H1 (cell line): ENCODE measurements around the gene VGLL4. TPM values are rescaled to one million over a fixed set of nuclear protein-coding genes. Genes with fewer than 3 reads are reported as not detected.

ENCODE experiments used
- CTCF ChIA-PET: fragments of 300-600 bp; sonication (Branson Sonifier 250); formaldehyde crosslinking; loops from one replicate; lab custom pipeline; 2021; ENCODE audit not compliant: partially characterized antibody; lab: Charles Lee
- POLR2A ChIA-PET: fragments of 300-600 bp; sonication (Branson Sonifier 250); formaldehyde crosslinking; loops from one replicate; lab custom pipeline; 2021; ENCODE audit warnings: inconsistent platforms; ENCODE audit not compliant: partially characterized antibody; lab: Charles Lee
- DNase-seq, 2 experiments: peaks; one replicate each; pipeline versions ENCODE4 v3.0.0 to v3.0.0-alpha.2; 2010 to 2022; ENCODE audit warnings: low spot score in 2 of 2, low read depth in 1 of 2, mixed read lengths in 1 of 2
- FAIRE-seq: peaks from 2 replicates; lab custom pipeline; 2011; peaks lifted over from hg19 to GRCh38; lab: Jason Lieb, UNC
- H2AFZ ChIP-seq: 2 replicates; pipeline ENCODE4 v1.8.1; 2012; ENCODE audit warnings: low read length, inconsistent platforms
- H2AK5ac ChIP-seq: 2 replicates; pipeline ENCODE4 v1.6.1; 2013; ENCODE audit warnings: low read depth, low read length
- H2BK120ac ChIP-seq: replicated peaks from 2 replicates; pipeline ENCODE3; 2013; ENCODE audit warnings: low read depth, low read length, inconsistent platforms
- H2BK12ac ChIP-seq: 2 replicates; pipeline ENCODE4 v1.6.1; 2013; ENCODE audit warnings: low read depth, low read length
- H2BK15ac ChIP-seq: 2 replicates; pipeline ENCODE4 v1.6.1; 2013; ENCODE audit warnings: low read length
- H2BK20ac ChIP-seq: 2 replicates; pipeline ENCODE4 v1.6.1; 2013; ENCODE audit warnings: low read length
- H2BK5ac ChIP-seq: 2 replicates; pipeline ENCODE4 v1.6.1; 2013; ENCODE audit warnings: low read depth, low read length
- H3K14ac ChIP-seq: 2 replicates; pipeline ENCODE4 v1.6.1; 2013; ENCODE audit warnings: inconsistent platforms; ENCODE audit not compliant: insufficient read length
- H3K18ac ChIP-seq: 2 replicates; pipeline ENCODE4 v1.6.1; 2013; ENCODE audit warnings: low read length; ENCODE audit errors: extremely low read depth
- H3K23ac ChIP-seq: 2 replicates; pipeline ENCODE4 v1.6.1; 2013; ENCODE audit warnings: inconsistent platforms; ENCODE audit not compliant: insufficient read length
- H3K23me2 ChIP-seq: 2 replicates; pipeline ENCODE4 v1.6.1; 2013; ENCODE audit warnings: low read depth, low read length
- H3K27ac ChIP-seq: 2 replicates; pipeline ENCODE4 v1.6.1; 2011; ENCODE audit warnings: low read depth, low read length, inconsistent platforms
- H3K27me3 ChIP-seq, 4 experiments: replicated peaks in 1 of 4; 1 replicate in 1 of 4; 2 replicates in 3 of 4; pipeline versions ENCODE4 v1.6.1 to v1.8.1; 2011 to 2013; ENCODE audit warnings: low read length in 3 of 4, mild to moderate bottlenecking in 3 of 4, inconsistent platforms in 2 of 4, mixed read lengths in 2 of 4, moderate library complexity in 1 of 4; ENCODE audit not compliant: control insufficient read depth in 3 of 4, insufficient read depth in 3 of 4; ENCODE audit errors: extremely low read depth in 1 of 4
- H3K36me3 ChIP-seq, 4 experiments: 2 replicates each; pipeline versions ENCODE4 v1.6.1 to v1.8.1; 2011 to 2013; ENCODE audit warnings: mild to moderate bottlenecking in 4 of 4, low read length in 3 of 4, moderate library complexity in 2 of 4, control low read depth in 1 of 4, inconsistent platforms in 1 of 4; ENCODE audit not compliant: insufficient read depth in 4 of 4, control insufficient read depth in 2 of 4
- H3K4ac ChIP-seq: replicated peaks from 2 replicates; pipeline ENCODE3; 2013; ENCODE audit warnings: low read length, low read depth, mixed read lengths, inconsistent platforms; ENCODE audit not compliant: insufficient read length
- H3K4me1 ChIP-seq, 4 experiments: replicated peaks in 1 of 4; 1 replicate in 1 of 4; 2 replicates in 3 of 4; pipeline versions ENCODE4 v1.6.1 to v1.8.1; 2011 to 2013; ENCODE audit warnings: low read length in 3 of 4, inconsistent platforms in 2 of 4, mixed read lengths in 1 of 4; ENCODE audit not compliant: insufficient read depth in 4 of 4, control insufficient read depth in 3 of 4
- H3K4me2 ChIP-seq, 2 experiments: 2 replicates each; pipeline versions ENCODE4 v1.6.1 to v1.8.1; 2011 to 2013; ENCODE audit warnings: low read depth in 2 of 2, low read length in 2 of 2, control low read depth in 1 of 2, inconsistent platforms in 1 of 2, mild to moderate bottlenecking in 1 of 2; ENCODE audit not compliant: insufficient read depth in 1 of 2
- H3K4me3 ChIP-seq, 4 experiments: fragments of 200-600, 300-600 bp in 1 of 4; sonication (generic), shearing (Covaris generic), sonication (Bioruptor Twin) in 1 of 4; 2 replicates each; pipeline versions ENCODE4 v1.5.1 to v1.8.1; 2011 to 2016; ENCODE audit warnings: low read length in 4 of 4, low read depth in 3 of 4, control low read depth in 2 of 4, inconsistent platforms in 2 of 4, mild to moderate bottlenecking in 2 of 4, mixed read lengths in 1 of 4, moderate library complexity in 1 of 4; ENCODE audit not compliant: insufficient read depth in 2 of 4; ENCODE audit errors: extremely low read depth in 1 of 4
- H3K56ac ChIP-seq: replicated peaks from 2 replicates; pipeline ENCODE3; 2013; ENCODE audit warnings: low read depth, mild to moderate bottlenecking, mixed read lengths, low read length, inconsistent platforms; ENCODE audit not compliant: insufficient read length
- H3K79me1 ChIP-seq: 2 replicates; pipeline ENCODE4 v1.6.1; 2013; ENCODE audit warnings: low read depth, low read length, control low read depth
- H3K79me2 ChIP-seq, 2 experiments: 2 replicates each; pipeline versions ENCODE4 v1.6.1 to v1.8.1; 2012 to 2013; ENCODE audit warnings: low read length in 2 of 2, mild to moderate bottlenecking in 2 of 2, inconsistent platforms in 1 of 2; ENCODE audit not compliant: insufficient read depth in 2 of 2, control insufficient read depth in 1 of 2
- H3K9ac ChIP-seq, 4 experiments: replicated peaks in 1 of 4; 1 replicate in 1 of 4; 2 replicates in 3 of 4; pipeline versions ENCODE4 v1.6.1 to v1.8.1; 2011 to 2013; ENCODE audit warnings: low read depth in 3 of 4, low read length in 3 of 4, control low read depth in 2 of 4, mild to moderate bottlenecking in 2 of 4, moderate library complexity in 2 of 4, inconsistent platforms in 1 of 4; ENCODE audit errors: extremely low read depth in 1 of 4
- H3K9me3 ChIP-seq, 2 experiments: 2 replicates each; pipeline versions ENCODE4 v1.6.1 to v1.8.1; 2012 to 2013; ENCODE audit warnings: mild to moderate bottlenecking in 2 of 2, moderate library complexity in 2 of 2, control low read depth in 1 of 2, inconsistent platforms in 1 of 2, low read depth in 1 of 2, low read length in 1 of 2, mixed read lengths in 1 of 2; ENCODE audit not compliant: insufficient read depth in 2 of 2
- H4K20me1 ChIP-seq, 2 experiments: replicated peaks in 1 of 2; 2 replicates each; pipeline versions ENCODE3 to v1.8.1; 2011 to 2013; ENCODE audit warnings: inconsistent platforms in 2 of 2, low read length in 2 of 2, mild to moderate bottlenecking in 1 of 2; ENCODE audit not compliant: insufficient read depth in 2 of 2, control insufficient read depth in 1 of 2
- H4K5ac ChIP-seq: 2 replicates; pipeline ENCODE4 v1.6.1; 2013; ENCODE audit warnings: low read length, low read depth, mixed read lengths, inconsistent platforms; ENCODE audit not compliant: insufficient read length
- H4K8ac ChIP-seq: 2 replicates; pipeline ENCODE4 v1.8.0; 2013; ENCODE audit warnings: mild to moderate bottlenecking, moderate library complexity, low read length, inconsistent platforms; ENCODE audit not compliant: insufficient read depth; ENCODE audit errors: extremely low read depth
- H4K91ac ChIP-seq: replicated peaks from 2 replicates; pipeline ENCODE3; 2013; ENCODE audit warnings: low read length, mixed read lengths, inconsistent platforms; ENCODE audit not compliant: insufficient read length
- ATF2 ChIP-seq: IDR thresholded peaks from 2 replicates; pipeline ENCODE4 v1.6.1; 2012; ENCODE audit warnings: low read length, inconsistent platforms
- CTBP2 ChIP-seq: IDR thresholded peaks from 2 replicates; pipeline ENCODE4 v1.7.0; 2011; ENCODE audit warnings: borderline replicate concordance, mild to moderate bottlenecking, moderate library complexity, mixed read lengths, low read length; ENCODE audit not compliant: insufficient read depth, insufficient read length
- EP300 ChIP-seq, 2 experiments: IDR thresholded peaks; 1 replicate in 1 of 2; 2 replicates in 1 of 2; pipeline ENCODE4 v1.6.1; 2011 to 2012; ENCODE audit warnings: low read depth in 2 of 2, low read length in 2 of 2, mild to moderate bottlenecking in 2 of 2, borderline replicate concordance in 1 of 2, inconsistent platforms in 1 of 2, moderate library complexity in 1 of 2
- JUND ChIP-seq: IDR thresholded peaks from 2 replicates; pipeline ENCODE4 v1.6.1; 2011; ENCODE audit warnings: mild to moderate bottlenecking, improper control_type of control experiment, low read length
- POLR2A ChIP-seq, 2 experiments: IDR thresholded peaks; 1 replicate in 1 of 2; 2 replicates in 1 of 2; pipeline ENCODE4 v1.6.1; 2011; ENCODE audit warnings: low read depth in 2 of 2, low read length in 2 of 2, mild to moderate bottlenecking in 2 of 2; ENCODE audit errors: control extremely low read depth in 1 of 2
- RFX5 ChIP-seq: IDR thresholded peaks from 2 replicates; pipeline ENCODE4 v1.6.1; 2011; ENCODE audit warnings: low read depth, low read length, improper control_type of control experiment, borderline replicate concordance
- SAP30 ChIP-seq: fragments of 300-600 bp; sonication (generic); IDR thresholded peaks from 2 replicates; pipeline ENCODE4 v1.7.1; 2012; ENCODE audit warnings: low read length, moderate library complexity, mild to moderate bottlenecking, inconsistent platforms; ENCODE audit not compliant: insufficient read depth, insufficient replicate concordance
- SIRT6 ChIP-seq: IDR thresholded peaks from one replicate; pipeline ENCODE4 v1.7.1; 2012; ENCODE audit warnings: low read length, inconsistent platforms
- TBP ChIP-seq: IDR thresholded peaks from 2 replicates; pipeline ENCODE4 v1.6.1; 2011; ENCODE audit warnings: low read depth, low read length, improper control_type of control experiment
- TEAD4 ChIP-seq: IDR thresholded peaks from 2 replicates; pipeline ENCODE4 v1.6.1; 2012; ENCODE audit warnings: low read depth, low read length, inconsistent platforms, mixed read lengths
- USF2 ChIP-seq: IDR thresholded peaks from 2 replicates; pipeline ENCODE4 v1.6.1; 2011; ENCODE audit warnings: low read length, improper control_type of control experiment
- WGBS, 2 experiments: shearing (Covaris generic) in 1 of 2; methylation state at CpG; one replicate each; pipeline versions ENCODE4 v1.1.6 to v1.1.7; 2013 to 2015; ENCODE audit warnings: low lambda C conversion rate in 2 of 2, mixed read lengths in 2 of 2, inconsistent platforms in 1 of 2, low coverage in 1 of 2, missing lambda C conversion rate in 1 of 2; ENCODE audit not compliant: insufficient replicate concordance in 2 of 2, insufficient coverage in 1 of 2, insufficient read length in 1 of 2; ENCODE audit errors: extremely low coverage in 1 of 2, missing lambda C conversion rate in 1 of 2; 5-methylcytosine and 5-hydroxymethylcytosine counted together
- polyA plus RNA-seq, 7 experiments: library from polyadenylated mRNA; depleted of rRNA in 3 of 7; stranded (reverse) in 5 of 7; unstranded in 2 of 7; fragments of >200 nt in 5 of 7; fragments of 200-250 nt in 2 of 7; gene quantifications; 1 replicate in 5 of 7; 2 replicates in 1 of 7; 4 replicates in 1 of 7; pipeline versions ENCODE4 v1.2.1 to v1.2.3, GENCODE V29; 2011 to 2013; ENCODE audit warnings: missing spikeins in 2 of 7, mixed read lengths in 2 of 7
- total RNA-seq: library from RNA; stranded (reverse); fragmentation: NEBNext Ultra II Directional; extraction: Animal tissue kit (Norgen Biotek cat#: 25700); gene quantifications from 2 replicates; pipeline ENCODE4 v1.2.1, GENCODE V29; 2021

VGLL4 gene
- total and polyA plus RNA-seq, 2 of the 8 experiments (the other 6 are each of a cell fraction or from before 2014, with no cell fraction given) = 45.1 to 50.0 TPM

GRCh38 chr3:11648735-11649134 is 5.0 kb upstream of the VGLL4 start:
- Histone ChIP-seq H3K79me2 (no peaks in the 10 kb centered on the region), H3K23me2 (no peaks in the 10 kb centered on the region), H3K18ac (no peak overlapping the region), H4K8ac (no peak overlapping the region), H2BK20ac (no peak overlapping the region), H4K91ac (no peak overlapping the region), H3K4me3 (no peak overlapping the region), H2AFZ (no peak overlapping the region), H2BK5ac (no peak overlapping the region), H3K14ac (no peak overlapping the region), H3K23ac (no peak overlapping the region), H4K5ac (no peak overlapping the region), H3K4me2 (no peak overlapping the region), H2BK12ac (no peak overlapping the region), H3K79me1 (no peaks in the 10 kb centered on the region; the same call in 1 of the 2 replicates), H2AK5ac (no peak overlapping the region), H3K9ac (no peak overlapping the region), H3K36me3 (no peaks in the 10 kb centered on the region), H2BK15ac (no peak overlapping the region), H3K4ac (no peak overlapping the region), H2BK120ac (no peak overlapping the region), H3K27me3 (no peaks in the 10 kb centered on the region), H4K20me1 (peaks cover 2% of the 10 kb centered on the region in 2 experiments), H3K4me1 (peaks cover 0 to 3% (median 0%) of the 10 kb centered on the region in 4 experiments; a peak in 2 of 7 replicates), H3K27ac (no peak overlapping the region), H3K56ac (no peak overlapping the region), H3K9me3 (no peaks in the 10 kb centered on the region)
- DNase-seq (no peak), FAIRE-seq (no peak)
- WGBS, 2 experiments = 71% methylated on average over 1 of the region's 1 CpG; no CpG with 5 or more reads in 1 of the 2 experiments
- ChIA-PET CTCF (interaction anchor here (0.9 to 4.0 kb wide), 6 partner anchors 75 to 269 kb away, joined by 3 to 20 read pairs (median 4); no protein-coding TSS in a partner anchor), POLR2A (no interaction called here)
- TF ChIP-seq SAP30 (no peak), POLR2A (IDR thresholded peaks at IDR 0.05; ENCODE audit: control extremely low read depth in 1 of 2, low read depth in 2 of 2, low read length in 2 of 2) (no peak), ATF2 (no peak), JUND (no peak), CTBP2 (no peak), RFX5 (no peak), USF2 (no peak), TEAD4 (no peak), TBP (no peak), EP300 (IDR thresholded peaks at IDR 0.05; ENCODE audit: borderline replicate concordance in 1 of 2, low read depth in 2 of 2, low read length in 2 of 2) (no peak), SIRT6 (no peak)
